Mucosa of descending colon (tissue), 3 donors: ENCODE measurements around the gene CDC34. TPM values are rescaled to one million over a fixed set of nuclear protein-coding genes. Genes with fewer than 3 reads are reported as not detected.

Experiments used
- ATAC-seq: fragments of 200-7000 bp; cut with Tn5 transposase; one replicate; pipeline ENCODE4 v1.9.1; 2020; ENCODE audit warnings: mild to moderate bottlenecking, moderate library complexity
- DNase-seq, 3 donors: peaks; one replicate each; pipeline ENCODE4 v3.0.0-alpha.2; 2020
- H3K36me3 ChIP-seq: fragments of 200-600 bp; one replicate; pipeline ENCODE4 v1.8.0; 2021; ENCODE audit warnings: low read depth, mild to moderate bottlenecking
- H3K4me1 ChIP-seq: fragments of 200-600 bp; one replicate; pipeline ENCODE4 v1.8.0; 2021; ENCODE audit warnings: low read depth, mild to moderate bottlenecking
- H3K4me3 ChIP-seq: fragments of 200-600 bp; one replicate; pipeline ENCODE4 v1.8.0; 2021; ENCODE audit warnings: mild to moderate bottlenecking
- H3K9me3 ChIP-seq: fragments of 200-600 bp; one replicate; pipeline ENCODE4 v1.8.0; 2021; ENCODE audit warnings: mild to moderate bottlenecking
- CTCF ChIP-seq: fragments of 200-600 bp; IDR thresholded peaks from one replicate; pipeline ENCODE4 v1.8.0; 2022; ENCODE audit warnings: antibody characterized with exemption, mild to moderate bottlenecking
- intact Hi-C, 2 donors: fragments of 100-400 bp; cut with DNase I in 1 of 2; cut with micrococcal nuclease in 1 of 2; formaldehyde crosslinking; loops; one replicate each; pipeline versions ENCODE4 v1.11.0 to v1.11.1; 2022; cut with DNase I, micrococcal nuclease
- total RNA-seq, 3 donors: library from RNA; stranded (reverse); fragmentation: NEBNext Ultra II Directional in 2 of 3; extraction: Animal tissue kit (Norgen Biotek cat#: 25700) in 2 of 3; gene quantifications; one replicate each; pipeline versions ENCODE4 v1.2.1 to v1.2.4, GENCODE V29; 2021 to 2023
- donor health status: DM: no; HTN: no; CAD: no; lungs with moderate emphysema.
- donor health status: DM: no; HTN: no; CAD: no.
- donor health status: DM: no; HTN: yes; CAD: no.

Gene CDC34
- total RNA-seq, 3 donors from 2014 or later = 64.6 to 78.0 (median 71.2) TPM

- DNase-seq = no peak
- TF ChIP-seq CTCF = no peak
- Histone ChIP-seq H3K9me3 (no peaks in the 10 kb centered on the region), H3K4me1 (peaks cover 11% of the 10 kb centered on the region), H3K36me3 (peaks cover 7% of the 10 kb centered on the region), H3K4me3 (no peak overlapping the region)
- intact Hi-C loops = loop anchor here in 1 of 2 donors (10.0 kb wide), 1 partner anchor 149 kb away; no protein-coding TSS in a partner anchor
- no peak for ATAC-seq
Observed at GRCh38 chr19:585551-586110, 54.1 kb downstream of the CDC34 start.

GRCh38 chr19:588093-588740 lies 56.7 kb downstream of the CDC34 start:
- no peaks in the 10 kb centered on the region for H3K9me3 ChIP-seq
- H3K36me3 ChIP-seq = no peaks in the 10 kb centered on the region
- ATAC-seq (peak; percentile 68), DNase-seq (peak; percentile 71 to 80 (median 73))
- no peak overlapping the region for H3K4me3 ChIP-seq
- H3K4me1 ChIP-seq = peaks cover 11% of the 10 kb centered on the region
- TF ChIP-seq CTCF = peak; percentile 39
- intact Hi-C loops = loop anchor here in 1 of 2 donors (10.0 kb wide), 1 partner anchor 147 kb away; no protein-coding TSS in a partner anchor

- H3K9me3 ChIP-seq = no peaks in the 10 kb centered on the region
- TF ChIP-seq CTCF = no peak
- H3K4me1 ChIP-seq = peaks cover 11% of the 10 kb centered on the region
- intact Hi-C loops = loop anchor here in 1 of 2 donors (10.0 kb wide), 1 partner anchor 146 kb away; no protein-coding TSS in a partner anchor
- no peaks in the 10 kb centered on the region for H3K36me3 ChIP-seq
- no peak overlapping the region for H3K4me3 ChIP-seq
- no peak for ATAC-seq
- DNase-seq = no peak
Observed at GRCh38 chr19:588741-589692, 57.5 kb downstream of the CDC34 start.

- intact Hi-C loops = loop anchor here in 1 of 2 donors (10.0 kb wide), 1 partner anchor 145 kb away; no protein-coding TSS in a partner anchor
- Histone ChIP-seq H3K36me3 (no peaks in the 10 kb centered on the region), H3K4me3 (no peak within 1 kb of the TSS), H3K4me1 (peaks cover 11% of the 10 kb centered on the region), H3K9me3 (no peaks in the 10 kb centered on the region)
- TF ChIP-seq CTCF = no peak
- DNase-seq (no peak), ATAC-seq (no peak)
Observed at GRCh38 chr19:589693-590395, 58.3 kb downstream of the CDC34 start, which contains the start of gene HCN2. TSS of gene HCN2 (plus strand) at chr19:589881. CDS start at chr19:589946, 65 bp downstream.

- H3K4me1 ChIP-seq = peaks cover 11% of the 10 kb centered on the region
- H3K36me3 ChIP-seq = no peaks in the 10 kb centered on the region
- H3K9me3 ChIP-seq = no peaks in the 10 kb centered on the region
- ATAC-seq (no peak), DNase-seq (peak in 1 of 3 donors; percentile 24)
- intact Hi-C loops = no loop called here
- TF ChIP-seq CTCF = no peak
- no peak overlapping the region for H3K4me3 ChIP-seq
Observed at GRCh38 chr19:590396-590745, 58.8 kb downstream of the CDC34 start.
